ENCODE results near the gene CDKAL1. TPM values are rescaled to one million over a fixed set of nuclear protein-coding genes. Genes with fewer than 3 reads are reported as not detected.

The CDKAL1 gene
- total RNA-seq, 2 donors from 2014 or later, result 23.5 to 26.4 TPM

DNA sequence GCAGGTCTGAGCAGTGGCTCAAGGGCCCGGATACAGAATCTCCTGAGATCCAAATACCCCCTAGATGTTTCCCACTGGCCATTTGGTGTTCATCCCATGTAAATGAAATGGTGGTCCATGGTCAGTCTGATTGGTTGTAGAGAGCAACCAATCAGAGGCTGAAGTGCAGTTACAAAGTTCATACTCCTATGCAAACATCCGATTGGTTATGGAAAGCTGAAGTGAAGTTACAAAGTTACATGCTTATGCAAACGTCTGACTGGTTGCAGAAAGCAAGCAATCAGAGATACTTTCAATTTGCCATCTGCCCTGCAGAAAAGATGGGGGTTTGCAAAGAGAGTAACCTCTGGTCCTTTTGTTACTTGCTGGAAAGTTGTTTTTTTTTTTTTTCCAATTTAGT is 313.6 kb downstream of the CDKAL1 start:
- H3K4me3 Mint-ChIP-seq, result no peak overlapping the region
- H3K27ac ChIP-seq (ENCODE audit: low read depth, low read length), result no peak overlapping the region
- no peak overlapping the region for H3K4me3 ChIP-seq (ENCODE audit: low read length)
- H3K27me3 ChIP-seq (ENCODE audit: control insufficient read depth, insufficient read depth, low read length, poor library complexity, severe bottlenecking), result no peaks in the 10 kb centered on the region
- H3K9me3 ChIP-seq (ENCODE audit: control insufficient read depth, low read length), result no peaks in the 10 kb centered on the region
- H3K36me3 Mint-ChIP-seq (ENCODE audit: low read depth), result no peaks in the 10 kb centered on the region
- TF ChIP-seq, protein P1, sequence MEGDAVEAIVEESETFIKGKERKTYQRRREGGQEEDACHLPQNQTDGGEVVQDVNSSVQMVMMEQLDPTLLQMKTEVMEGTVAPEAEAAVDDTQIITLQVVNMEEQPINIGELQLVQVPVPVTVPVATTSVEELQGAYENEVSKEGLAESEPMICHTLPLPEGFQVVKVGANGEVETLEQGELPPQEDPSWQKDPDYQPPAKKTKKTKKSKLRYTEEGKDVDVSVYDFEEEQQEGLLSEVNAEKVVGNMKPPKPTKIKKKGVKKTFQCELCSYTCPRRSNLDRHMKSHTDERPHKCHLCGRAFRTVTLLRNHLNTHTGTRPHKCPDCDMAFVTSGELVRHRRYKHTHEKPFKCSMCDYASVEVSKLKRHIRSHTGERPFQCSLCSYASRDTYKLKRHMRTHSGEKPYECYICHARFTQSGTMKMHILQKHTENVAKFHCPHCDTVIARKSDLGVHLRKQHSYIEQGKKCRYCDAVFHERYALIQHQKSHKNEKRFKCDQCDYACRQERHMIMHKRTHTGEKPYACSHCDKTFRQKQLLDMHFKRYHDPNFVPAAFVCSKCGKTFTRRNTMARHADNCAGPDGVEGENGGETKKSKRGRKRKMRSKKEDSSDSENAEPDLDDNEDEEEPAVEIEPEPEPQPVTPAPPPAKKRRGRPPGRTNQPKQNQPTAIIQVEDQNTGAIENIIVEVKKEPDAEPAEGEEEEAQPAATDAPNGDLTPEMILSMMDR (conservative IDR thresholded peaks at IDR 0.05), result no peak
- no peaks in the 10 kb centered on the region for H3K4me1 ChIP-seq (ENCODE audit: control insufficient read depth, insufficient read depth, low read length)
- no peaks in the 10 kb centered on the region for H3K9me3 Mint-ChIP-seq
- H3K4me1 Mint-ChIP-seq, result peaks cover 4% of the 10 kb centered on the region
- WGBS, 2 experiments (ENCODE audit: insufficient coverage in 1 of 2, insufficient read length in 1 of 2), result 89 to 90% methylated on average over 2 to 3 of the region's 3 CpGs
- no peak for DNase-seq
- no peak overlapping the region for H3K27ac Mint-ChIP-seq
- no peak overlapping the region for H3K9ac ChIP-seq (ENCODE audit: extremely low read depth, low read length, poor library complexity, severe bottlenecking)
- no peaks in the 10 kb centered on the region for H3K27me3 Mint-ChIP-seq (ENCODE audit: insufficient read depth)
- H3K36me3 ChIP-seq (ENCODE audit: control insufficient read depth, insufficient read depth, low read length), result no peaks in the 10 kb centered on the region

DNA sequence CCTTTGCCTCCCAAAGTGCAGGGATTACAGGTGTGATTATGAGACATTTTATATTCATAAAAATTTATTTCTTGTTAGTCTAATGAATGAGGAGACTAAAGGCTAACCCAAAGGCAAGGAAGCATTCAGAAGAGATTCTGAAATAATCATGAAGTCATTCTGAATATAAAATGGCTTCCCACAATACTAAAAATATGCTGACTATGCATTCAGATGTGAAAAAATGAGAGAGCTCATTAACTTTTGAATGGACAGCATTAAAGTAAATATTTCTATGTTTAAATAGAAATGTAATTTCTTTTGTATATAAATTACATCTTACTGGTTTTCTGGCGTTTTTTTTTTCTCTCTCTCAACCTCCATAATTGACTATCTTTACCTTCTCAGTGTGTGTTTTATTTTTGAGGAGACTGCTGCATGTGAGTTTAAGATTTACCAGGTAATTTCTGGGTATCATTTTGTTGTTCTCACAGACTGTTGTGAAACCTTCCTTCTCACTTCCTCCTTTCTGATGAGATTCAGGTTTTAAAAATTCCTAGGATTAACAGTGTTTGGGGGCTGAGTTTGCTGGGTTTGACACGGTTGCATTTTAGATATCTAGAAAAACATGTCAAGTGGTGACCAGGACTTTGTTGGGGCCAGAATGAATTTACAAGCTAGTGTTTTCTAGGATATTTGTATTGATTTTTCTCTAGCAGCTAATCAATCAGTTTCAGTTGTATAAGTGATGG is 316.6 kb downstream of the CDKAL1 start:
- Histone ChIP-seq H3K9me3 (ENCODE audit: control insufficient read depth, low read length) (no peaks in the 10 kb centered on the region), H3K4me3 (ENCODE audit: low read length) (no peak overlapping the region), H3K4me1 (ENCODE audit: control insufficient read depth, insufficient read depth, low read length) (peaks cover 2% of the 10 kb centered on the region), H3K36me3 (ENCODE audit: control insufficient read depth, insufficient read depth, low read length) (no peaks in the 10 kb centered on the region), H3K27ac (ENCODE audit: low read depth, low read length) (no peak overlapping the region), H3K27me3 (ENCODE audit: control insufficient read depth, insufficient read depth, low read length, poor library complexity, severe bottlenecking) (no peaks in the 10 kb centered on the region), H3K9ac (ENCODE audit: extremely low read depth, low read length, poor library complexity, severe bottlenecking) (no peak overlapping the region)
- Mint-ChIP-seq H3K9me3 (no peaks in the 10 kb centered on the region), H3K27ac (no peak overlapping the region), H3K4me3 (no peak overlapping the region), H3K4me1 (peaks cover 12% of the 10 kb centered on the region), H3K36me3 (ENCODE audit: low read depth) (no peaks in the 10 kb centered on the region), H3K27me3 (ENCODE audit: insufficient read depth) (no peaks in the 10 kb centered on the region)
- DNase-seq, result no peak
- TF ChIP-seq, protein P1 (conservative IDR thresholded peaks at IDR 0.05), result no peak
- WGBS, 2 experiments (ENCODE audit: insufficient coverage in 1 of 2, insufficient read length in 1 of 2), result 97 to 100% methylated on average over 1 of the region's 2 CpGs

DNA sequence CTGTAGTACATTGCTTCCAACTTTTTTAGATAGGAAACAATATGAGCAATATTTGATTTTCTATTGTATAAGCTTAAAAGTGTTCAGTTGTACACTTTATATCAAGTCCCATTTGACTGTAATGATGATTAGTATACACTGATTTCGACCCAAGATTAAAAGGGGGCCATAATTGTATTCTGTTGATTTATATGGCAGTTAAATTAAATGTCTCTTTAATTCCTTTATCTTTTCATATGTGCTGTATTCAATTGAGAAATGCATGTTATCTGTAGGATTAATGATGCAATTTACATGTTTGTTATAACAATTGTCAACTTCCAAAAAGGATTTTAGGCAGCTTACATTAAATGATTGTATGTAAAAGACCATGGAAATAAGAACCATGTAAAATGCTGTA is 317.5 kb downstream of the CDKAL1 start:
- Histone ChIP-seq H3K9ac (ENCODE audit: extremely low read depth, low read length, poor library complexity, severe bottlenecking) (no peak overlapping the region), H3K36me3 (ENCODE audit: control insufficient read depth, insufficient read depth, low read length) (no peaks in the 10 kb centered on the region), H3K27ac (ENCODE audit: low read depth, low read length) (no peak overlapping the region), H3K9me3 (ENCODE audit: control insufficient read depth, low read length) (no peaks in the 10 kb centered on the region), H3K4me1 (ENCODE audit: control insufficient read depth, insufficient read depth, low read length) (peaks cover 2% of the 10 kb centered on the region), H3K27me3 (ENCODE audit: control insufficient read depth, insufficient read depth, low read length, poor library complexity, severe bottlenecking) (no peaks in the 10 kb centered on the region), H3K4me3 (ENCODE audit: low read length) (no peak overlapping the region)
- Mint-ChIP-seq H3K4me3 (no peak overlapping the region), H3K4me1 (peaks cover 15% of the 10 kb centered on the region), H3K27ac (no peak overlapping the region), H3K36me3 (ENCODE audit: low read depth) (no peaks in the 10 kb centered on the region), H3K27me3 (ENCODE audit: insufficient read depth) (no peaks in the 10 kb centered on the region), H3K9me3 (no peaks in the 10 kb centered on the region)
- TF ChIP-seq, protein P1 (conservative IDR thresholded peaks at IDR 0.05), result no peak
- no peak for DNase-seq
- 100% methylated on average over 1 of the region's 1 CpG; no CpG with 5 or more reads in 1 of the 2 experiments for WGBS, 2 experiments (ENCODE audit: insufficient coverage in 1 of 2, insufficient read length in 1 of 2)

Measured in endodermal cell (in vitro differentiated cells).